HepG2 (cell line): ENCODE data around the gene ZNF747. TPM values are rescaled to one million over a fixed set of nuclear protein-coding genes. Genes with fewer than 3 reads are reported as not detected.
A peak's percentile ranks its signal among the peaks of the same experiment; 100 is the strongest.

Experiments used
- DBP ChIP-seq: sonication (generic); formaldehyde crosslinking; IDR thresholded peaks from 2 replicates; pipeline ENCODE4 v1.4.0; 2020; ENCODE audit warnings: missing genetic modification reagents; ENCODE audit errors: not compliant biosample characterization
- HDAC2 ChIP-seq: sonication (generic); formaldehyde crosslinking; IDR thresholded peaks from 2 replicates; pipeline ENCODE4 v1.4.0; 2020; ENCODE audit warnings: missing genetic modification reagents
- JARID2 ChIP-seq: sonication (generic); formaldehyde crosslinking; IDR thresholded peaks from 2 replicates; pipeline ENCODE4 v1.8.1; 2023; ENCODE audit warnings: missing genetic modification reagents, inconsistent platforms; ENCODE audit not compliant: insufficient replicate concordance
- JDP2 ChIP-seq: sonication (generic); formaldehyde crosslinking; IDR thresholded peaks from 2 replicates; pipeline ENCODE4 v1.8.1; 2022; ENCODE audit warnings: missing genetic modification reagents, borderline replicate concordance
- KAT8 ChIP-seq: IDR thresholded peaks from 2 replicates; pipeline ENCODE4 v1.6.1; 2016; ENCODE audit warnings: missing genetic modification reagents, missing compliant biosample characterization
- KLF11 ChIP-seq: IDR thresholded peaks from 2 replicates; pipeline ENCODE4 v1.6.1; 2016; ENCODE audit warnings: missing compliant biosample characterization
- KLF12 ChIP-seq: sonication (generic); formaldehyde crosslinking; IDR thresholded peaks from 2 replicates; pipeline ENCODE4 v1.4.0; 2020; ENCODE audit warnings: missing genetic modification reagents, borderline replicate concordance
- NR0B2 ChIP-seq: sonication (generic); formaldehyde crosslinking; IDR thresholded peaks from 2 replicates; pipeline ENCODE4 v1.4.0; 2020; ENCODE audit warnings: mild to moderate bottlenecking, missing genetic modification reagents
- PHF5A ChIP-seq: IDR thresholded peaks from one replicate; pipeline ENCODE4 v1.6.1; 2018; ENCODE audit warnings: low read depth, missing genetic modification reagents; ENCODE audit not compliant: unreplicated experiment
- RARA ChIP-seq: IDR thresholded peaks from 2 replicates; pipeline ENCODE4 v1.6.1; 2016; ENCODE audit warnings: missing genetic modification reagents, missing compliant biosample characterization
- RXRA ChIP-seq: sonication (generic); formaldehyde crosslinking; IDR thresholded peaks from 2 replicates; pipeline ENCODE4 v1.5.1; 2020; ENCODE audit warnings: missing genetic modification reagents
- ZGPAT ChIP-seq: IDR thresholded peaks from 2 replicates; pipeline ENCODE4 v1.6.1; 2016; ENCODE audit warnings: mild to moderate bottlenecking
- ZNF296 ChIP-seq: sonication (generic); formaldehyde crosslinking; conservative IDR thresholded peaks from 2 replicates; pipeline ENCODE4 v1.5.0; 2020; ENCODE audit warnings: mild to moderate bottlenecking, missing genetic modification reagents
- ZNF317 ChIP-seq: sonication (generic); formaldehyde crosslinking; IDR thresholded peaks from 2 replicates; pipeline ENCODE4 v1.5.0; 2020; ENCODE audit warnings: mild to moderate bottlenecking, missing genetic modification reagents
- polyA plus RNA-seq, 8 experiments: library from polyadenylated mRNA; depleted of rRNA in 3 of 8; stranded (reverse) in 7 of 8; unstranded in 1 of 8; fragments of >200 nt; fragmentation: Illumina TruSeq in 4 of 8; extraction: Trizol in 4 of 8; gene quantifications; 2 replicates each; pipeline versions ENCODE4 v1.2.1 to v1.2.3, GENCODE V29; 2011 to 2016; ENCODE audit warnings: low read depth in 4 of 8, missing spikeins in 1 of 8, mixed read lengths in 1 of 8; ENCODE audit not compliant: insufficient read depth in 1 of 8
- total RNA-seq, 5 experiments: library from RNA; depleted of rRNA; stranded (reverse); fragments of >200 nt; fragmentation: Illumina TruSeq; extraction: Trizol; gene quantifications; 2 replicates each; pipeline ENCODE4 v1.2.3, GENCODE V29; 2016; ENCODE audit warnings: low read depth in 1 of 5
- TF ChIP-seq, protein P1 (sequence below): sonication (generic); formaldehyde crosslinking; IDR thresholded peaks from 2 replicates; pipeline ENCODE4 v1.4.0; 2020; ENCODE audit warnings: missing genetic modification reagents, borderline replicate concordance
- TF ChIP-seq, protein P2 (sequence below): sonication (generic); formaldehyde crosslinking; IDR thresholded peaks from 2 replicates; pipeline ENCODE4 v1.9.0; 2021; ENCODE audit warnings: missing genetic modification reagents, borderline replicate concordance
- TF ChIP-seq, protein P3 (sequence below): sonication (generic); formaldehyde crosslinking; IDR thresholded peaks from 2 replicates; pipeline ENCODE4 v1.4.0; 2020; ENCODE audit warnings: missing genetic modification reagents, borderline replicate concordance

Gene ZNF747
- total and polyA plus RNA-seq, 2 of the 13 experiments (the other 11 are each of a cell fraction or from before 2014, with no cell fraction given) = 7.2 to 10.2 TPM

DNA sequence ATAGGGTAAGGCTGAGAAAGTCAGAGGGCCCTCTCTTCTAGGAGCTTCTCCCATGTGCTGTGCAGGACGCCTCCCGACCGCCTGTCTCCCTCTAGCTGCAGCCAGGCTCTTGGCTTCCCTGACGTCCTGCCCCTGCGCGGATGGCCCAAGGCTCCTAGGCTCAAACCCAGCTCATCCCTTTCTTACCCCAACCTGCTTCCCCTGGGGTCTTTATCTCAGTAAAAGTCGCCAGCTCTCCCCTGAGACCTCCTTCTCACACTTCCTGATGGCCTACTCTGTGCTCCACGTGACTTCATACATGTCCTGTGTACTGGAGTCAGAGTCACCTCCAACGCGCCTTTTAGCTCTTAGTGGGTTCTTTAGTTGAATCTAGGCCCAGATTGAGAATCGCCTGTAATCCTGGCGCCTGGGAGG is 1.1 kb upstream of the ZNF747 start (continued):
- TF ChIP-seq, protein P1, sequence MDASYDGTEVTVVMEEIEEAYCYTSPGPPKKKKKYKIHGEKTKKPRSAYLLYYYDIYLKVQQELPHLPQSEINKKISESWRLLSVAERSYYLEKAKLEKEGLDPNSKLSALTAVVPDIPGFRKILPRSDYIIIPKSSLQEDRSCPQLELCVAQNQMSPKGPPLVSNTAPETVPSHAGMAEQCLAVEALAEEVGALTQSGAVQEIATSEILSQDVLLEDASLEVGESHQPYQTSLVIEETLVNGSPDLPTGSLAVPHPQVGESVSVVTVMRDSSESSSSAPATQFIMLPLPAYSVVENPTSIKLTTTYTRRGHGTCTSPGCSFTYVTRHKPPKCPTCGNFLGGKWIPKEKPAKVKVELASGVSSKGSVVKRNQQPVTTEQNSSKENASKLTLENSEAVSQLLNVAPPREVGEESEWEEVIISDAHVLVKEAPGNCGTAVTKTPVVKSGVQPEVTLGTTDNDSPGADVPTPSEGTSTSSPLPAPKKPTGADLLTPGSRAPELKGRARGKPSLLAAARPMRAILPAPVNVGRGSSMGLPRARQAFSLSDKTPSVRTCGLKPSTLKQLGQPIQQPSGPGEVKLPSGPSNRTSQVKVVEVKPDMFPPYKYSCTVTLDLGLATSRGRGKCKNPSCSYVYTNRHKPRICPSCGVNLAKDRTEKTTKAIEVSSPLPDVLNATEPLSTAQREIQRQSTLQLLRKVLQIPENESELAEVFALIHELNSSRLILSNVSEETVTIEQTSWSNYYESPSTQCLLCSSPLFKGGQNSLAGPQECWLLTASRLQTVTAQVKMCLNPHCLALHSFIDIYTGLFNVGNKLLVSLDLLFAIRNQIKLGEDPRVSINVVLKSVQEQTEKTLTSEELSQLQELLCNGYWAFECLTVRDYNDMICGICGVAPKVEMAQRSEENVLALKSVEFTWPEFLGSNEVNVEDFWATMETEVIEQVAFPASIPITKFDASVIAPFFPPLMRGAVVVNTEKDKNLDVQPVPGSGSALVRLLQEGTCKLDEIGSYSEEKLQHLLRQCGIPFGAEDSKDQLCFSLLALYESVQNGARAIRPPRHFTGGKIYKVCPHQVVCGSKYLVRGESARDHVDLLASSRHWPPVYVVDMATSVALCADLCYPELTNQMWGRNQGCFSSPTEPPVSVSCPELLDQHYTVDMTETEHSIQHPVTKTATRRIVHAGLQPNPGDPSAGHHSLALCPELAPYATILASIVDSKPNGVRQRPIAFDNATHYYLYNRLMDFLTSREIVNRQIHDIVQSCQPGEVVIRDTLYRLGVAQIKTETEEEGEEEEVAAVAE (CRISPR knock-in tag) = peak; percentile 76; the same call in 1 of the 2 replicates
- no peak for TF ChIP-seq DBP (CRISPR knock-in tag)
- TF ChIP-seq KAT8 (CRISPR knock-in tag) = peak; percentile 44; the same call in 1 of the 2 replicates
- peak; percentile 77 for TF ChIP-seq HDAC2 (CRISPR knock-in tag)
- no peak for TF ChIP-seq PHF5A (CRISPR knock-in tag)
- no peak for TF ChIP-seq ZNF296 (CRISPR knock-in tag)
- no peak for TF ChIP-seq JDP2
- no peak for TF ChIP-seq JARID2 (CRISPR knock-in tag)
- TF ChIP-seq, protein P2, sequence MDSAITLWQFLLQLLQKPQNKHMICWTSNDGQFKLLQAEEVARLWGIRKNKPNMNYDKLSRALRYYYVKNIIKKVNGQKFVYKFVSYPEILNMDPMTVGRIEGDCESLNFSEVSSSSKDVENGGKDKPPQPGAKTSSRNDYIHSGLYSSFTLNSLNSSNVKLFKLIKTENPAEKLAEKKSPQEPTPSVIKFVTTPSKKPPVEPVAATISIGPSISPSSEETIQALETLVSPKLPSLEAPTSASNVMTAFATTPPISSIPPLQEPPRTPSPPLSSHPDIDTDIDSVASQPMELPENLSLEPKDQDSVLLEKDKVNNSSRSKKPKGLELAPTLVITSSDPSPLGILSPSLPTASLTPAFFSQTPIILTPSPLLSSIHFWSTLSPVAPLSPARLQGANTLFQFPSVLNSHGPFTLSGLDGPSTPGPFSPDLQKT (CRISPR knock-in tag) = no peak
- TF ChIP-seq RXRA (CRISPR knock-in tag) = peak; percentile 63; the same call in 1 of the 2 replicates
- peak; percentile 53 for TF ChIP-seq RARA (CRISPR knock-in tag)
- TF ChIP-seq, protein P3, sequence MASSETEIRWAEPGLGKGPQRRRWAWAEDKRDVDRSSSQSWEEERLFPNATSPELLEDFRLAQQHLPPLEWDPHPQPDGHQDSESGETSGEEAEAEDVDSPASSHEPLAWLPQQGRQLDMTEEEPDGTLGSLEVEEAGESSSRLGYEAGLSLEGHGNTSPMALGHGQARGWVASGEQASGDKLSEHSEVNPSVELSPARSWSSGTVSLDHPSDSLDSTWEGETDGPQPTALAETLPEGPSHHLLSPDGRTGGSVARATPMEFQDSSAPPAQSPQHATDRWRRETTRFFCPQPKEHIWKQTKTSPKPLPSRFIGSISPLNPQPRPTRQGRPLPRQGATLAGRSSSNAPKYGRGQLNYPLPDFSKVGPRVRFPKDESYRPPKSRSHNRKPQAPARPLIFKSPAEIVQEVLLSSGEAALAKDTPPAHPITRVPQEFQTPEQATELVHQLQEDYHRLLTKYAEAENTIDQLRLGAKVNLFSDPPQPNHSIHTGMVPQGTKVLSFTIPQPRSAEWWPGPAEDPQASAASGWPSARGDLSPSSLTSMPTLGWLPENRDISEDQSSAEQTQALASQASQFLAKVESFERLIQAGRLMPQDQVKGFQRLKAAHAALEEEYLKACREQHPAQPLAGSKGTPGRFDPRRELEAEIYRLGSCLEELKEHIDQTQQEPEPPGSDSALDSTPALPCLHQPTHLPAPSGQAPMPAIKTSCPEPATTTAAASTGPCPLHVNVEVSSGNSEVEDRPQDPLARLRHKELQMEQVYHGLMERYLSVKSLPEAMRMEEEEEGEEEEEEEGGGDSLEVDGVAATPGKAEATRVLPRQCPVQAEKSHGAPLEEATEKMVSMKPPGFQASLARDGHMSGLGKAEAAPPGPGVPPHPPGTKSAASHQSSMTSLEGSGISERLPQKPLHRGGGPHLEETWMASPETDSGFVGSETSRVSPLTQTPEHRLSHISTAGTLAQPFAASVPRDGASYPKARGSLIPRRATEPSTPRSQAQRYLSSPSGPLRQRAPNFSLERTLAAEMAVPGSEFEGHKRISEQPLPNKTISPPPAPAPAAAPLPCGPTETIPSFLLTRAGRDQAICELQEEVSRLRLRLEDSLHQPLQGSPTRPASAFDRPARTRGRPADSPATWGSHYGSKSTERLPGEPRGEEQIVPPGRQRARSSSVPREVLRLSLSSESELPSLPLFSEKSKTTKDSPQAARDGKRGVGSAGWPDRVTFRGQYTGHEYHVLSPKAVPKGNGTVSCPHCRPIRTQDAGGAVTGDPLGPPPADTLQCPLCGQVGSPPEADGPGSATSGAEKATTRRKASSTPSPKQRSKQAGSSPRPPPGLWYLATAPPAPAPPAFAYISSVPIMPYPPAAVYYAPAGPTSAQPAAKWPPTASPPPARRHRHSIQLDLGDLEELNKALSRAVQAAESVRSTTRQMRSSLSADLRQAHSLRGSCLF (CRISPR knock-in tag) = no peak
- TF ChIP-seq ZGPAT (CRISPR knock-in tag) = no peak
- no peak for TF ChIP-seq KLF11
- peak; percentile 66; the same call in 1 of the 2 replicates for TF ChIP-seq ZNF317
- TF ChIP-seq NR0B2 (CRISPR knock-in tag) = no peak
- no peak for TF ChIP-seq KLF12 (CRISPR knock-in tag)
